Peyer's patch (tissue), 4 donors: ENCODE results near the gene FHOD3. TPM values are rescaled to one million over a fixed set of nuclear protein-coding genes. Genes with fewer than 3 reads are reported as not detected.

Experiments used
- DNase-seq, 3 donors: peaks; one replicate each; pipeline ENCODE4 v3.0.0-alpha.2; 2017 to 2019
- H3K27ac ChIP-seq, 4 donors: fragments of 200-600 bp; sonication (generic); one replicate each; pipeline ENCODE4 v1.5.1; 2016 to 2019
- H3K27me3 ChIP-seq, 2 donors: fragments of 200-600 bp; sonication (generic); one replicate each; pipeline ENCODE4 v1.5.1; 2019
- H3K36me3 ChIP-seq, 3 donors: fragments of 200-600 bp; sonication (generic); one replicate each; pipeline ENCODE4 v1.5.1; 2016 to 2019
- H3K4me1 ChIP-seq, 4 donors: fragments of 200-600 bp; sonication (generic); one replicate each; pipeline ENCODE4 v1.5.1; 2016 to 2019
- H3K4me3 ChIP-seq, 4 donors: fragments of 200-600 bp; sonication (generic); 1 replicate in 3 of 4; 2 replicates in 1 of 4; pipeline ENCODE4 v1.5.1; 2016 to 2019; ENCODE audit warnings: mild to moderate bottlenecking in 1 of 4
- H3K9me3 ChIP-seq, 4 donors: fragments of 200-600 bp; sonication (generic); one replicate each; pipeline ENCODE4 v1.5.1; 2016 to 2019; ENCODE audit warnings: mild to moderate bottlenecking in 1 of 4
- CTCF ChIP-seq, 6 experiments: fragments of 450-650 bp in 4 of 6; fragments of 200-600 bp in 2 of 6; sonication (generic) in 1 of 6; IDR thresholded peaks; one replicate each; pipeline ENCODE4 v1.5.1; 2017 to 2019; ENCODE audit warnings: antibody characterized with exemption in 6 of 6, mild to moderate bottlenecking in 3 of 6, moderate library complexity in 1 of 6
- POLR2A ChIP-seq, 2 donors: fragments of 450-650 bp; IDR thresholded peaks; one replicate each; pipeline ENCODE4 v1.5.1; 2017; ENCODE audit warnings: antibody characterized with exemption in 2 of 2, mild to moderate bottlenecking in 2 of 2, moderate library complexity in 2 of 2
- total RNA-seq, 4 donors: library from RNA; depleted of rRNA; stranded (reverse); fragments of >200 nt; gene quantifications; one replicate each; pipeline ENCODE4 v1.1.0, GENCODE V29; 2016

Gene FHOD3
- total RNA-seq, 4 donors from 2014 or later = 0.53 to 10.7 (median 4.6) TPM

- H3K27me3 ChIP-seq = no peaks in the 10 kb centered on the region
- no peaks in the 10 kb centered on the region for H3K9me3 ChIP-seq
- TF ChIP-seq CTCF (IDR thresholded peaks at IDR 0.05) (no peak), POLR2A (IDR thresholded peaks at IDR 0.05) (no peak)
- no peaks in the 10 kb centered on the region for H3K36me3 ChIP-seq
- H3K27ac ChIP-seq = no peak overlapping the region
- DNase-seq = no peak
- no peak overlapping the region for H3K4me3 ChIP-seq
- H3K4me1 ChIP-seq = no peaks in the 10 kb centered on the region
Measured at GRCh38 chr18:36593001-36593400, 295.5 kb downstream of the FHOD3 start.

GRCh38 chr18:36593641-36594040 is 296.1 kb downstream of the FHOD3 start:
- DNase-seq = no peak
- H3K9me3 ChIP-seq = no peaks in the 10 kb centered on the region
- no peaks in the 10 kb centered on the region for H3K36me3 ChIP-seq
- no peaks in the 10 kb centered on the region for H3K27me3 ChIP-seq
- H3K4me1 ChIP-seq = peaks cover 0 to 4% (median under 1%) of the 10 kb centered on the region in 4 donors
- no peak for TF ChIP-seq CTCF (IDR thresholded peaks at IDR 0.05)
- TF ChIP-seq POLR2A (IDR thresholded peaks at IDR 0.05) = no peak
- no peak overlapping the region for H3K27ac ChIP-seq
- no peak overlapping the region for H3K4me3 ChIP-seq

- no peak overlapping the region for H3K4me3 ChIP-seq
- no peak for DNase-seq
Measured at GRCh38 chr18:36594621-36595020, 297.1 kb downstream of the FHOD3 start.

GRCh38 chr18:36595046-36595817 is 297.7 kb downstream of the FHOD3 start:
- DNase-seq = no peak
- H3K4me1 ChIP-seq = peaks cover 0 to 8% (median 2%) of the 10 kb centered on the region in 4 donors
- H3K36me3 ChIP-seq = no peaks in the 10 kb centered on the region
- H3K4me3 ChIP-seq = no peak overlapping the region
- H3K27ac ChIP-seq = no peak overlapping the region
- no peaks in the 10 kb centered on the region for H3K27me3 ChIP-seq
- H3K9me3 ChIP-seq = no peaks in the 10 kb centered on the region
- TF ChIP-seq POLR2A (IDR thresholded peaks at IDR 0.05) = no peak
- TF ChIP-seq CTCF (IDR thresholded peaks at IDR 0.05) = no peak

More at GRCh38 chr18:36594621-36595020, 297.1 kb downstream of the FHOD3 start:
- no peak for TF ChIP-seq CTCF (IDR thresholded peaks at IDR 0.05)
- Histone ChIP-seq H3K9me3 (no peaks in the 10 kb centered on the region), H3K4me1 (peaks cover 0 to 8% (median 2%) of the 10 kb centered on the region in 4 donors), H3K27me3 (no peaks in the 10 kb centered on the region), H3K36me3 (no peaks in the 10 kb centered on the region), H3K27ac (no peak overlapping the region)

GRCh38 chr18:36595818-36596215 is 298.3 kb downstream of the FHOD3 start:
- Histone ChIP-seq H3K36me3 (no peaks in the 10 kb centered on the region), H3K4me1 (peaks cover 0 to 8% (median 2%) of the 10 kb centered on the region in 4 donors), H3K27ac (no peak overlapping the region), H3K27me3 (no peaks in the 10 kb centered on the region), H3K4me3 (no peak overlapping the region), H3K9me3 (no peaks in the 10 kb centered on the region)
- no peak for DNase-seq
- no peak for TF ChIP-seq POLR2A (IDR thresholded peaks at IDR 0.05)
- no peak for TF ChIP-seq CTCF (IDR thresholded peaks at IDR 0.05)
